Measurements from ENCODE around the gene PODNL1. TPM values are rescaled to one million over a fixed set of nuclear protein-coding genes. Genes with fewer than 3 reads are reported as not detected.
A peak's percentile ranks its signal among the peaks of the same experiment; 100 is the strongest.

The PODNL1 gene
- total and polyA plus RNA-seq, 3 experiments from 2014 or later: 0.24 TPM; not detected in 2

GRCh38 chr19:13960863-13961784, 22.9 kb upstream of the PODNL1 start:
- no peaks in the 10 kb centered on the region for H3K9me3 ChIP-seq (ENCODE audit: low read length)
- Mint-ChIP-seq H3K27me3 (no peaks in the 10 kb centered on the region), H3K36me3 (peaks cover 0 to 69% (median 0%) of the 10 kb centered on the region in 3 donors), H3K9me3 (no peaks in the 10 kb centered on the region), H3K27ac (peak overlapping the region in 3 of 8 donors; percentile 5 to 46 (median 38)), H3K4me3 (no peak overlapping the region), H3K4me1 (peaks cover 0 to 11% (median 0%) of the 10 kb centered on the region in 3 donors)
- ChIA-PET POLR2A (interaction anchor here (0.6 to 1.2 kb wide), 3 partner anchors 69 to 71 kb away, joined by 3 to 4 read pairs (median 3); partner anchors contain the start of gene IL27RA), CTCF (interaction anchor here (1.0 to 1.4 kb wide), 2 partner anchors 17 to 80 kb away, joined by 4 to 5 read pairs; no protein-coding TSS in a partner anchor)
- H3K4me3 ChIP-seq (ENCODE audit: low read length): no peak overlapping the region
- no peaks in the 10 kb centered on the region for H3K27me3 ChIP-seq (ENCODE audit: insufficient read depth, low read length, poor library complexity, severe bottlenecking)
- peaks cover 32% of the 10 kb centered on the region for H3K36me3 ChIP-seq (ENCODE audit: insufficient read depth, low read length)
- no peaks in the 10 kb centered on the region for H3K4me1 ChIP-seq (ENCODE audit: insufficient read depth, low read length)
- no peak for DNase-seq
- H3K27ac ChIP-seq (ENCODE audit: low read depth, low read length): no peak overlapping the region

GRCh38 chr19:13959962-13960862, 22.0 kb upstream of the PODNL1 start:
- H3K9me3 Mint-ChIP-seq: no peaks in the 10 kb centered on the region
- DNase-seq: peak in 2 of 5 donors; percentile 36 to 65
- CTCF ChIA-PET: interaction anchor here (1.0 to 1.4 kb wide), 4 partner anchors 18 to 112 kb away, joined by 3 to 5 read pairs (median 4); partner anchors contain the start of gene MISP3
- Histone ChIP-seq H3K4me3 (ENCODE audit: low read length) (no peak overlapping the region), H3K4me1 (ENCODE audit: insufficient read depth, low read length) (no peaks in the 10 kb centered on the region), H3K27ac (ENCODE audit: low read depth, low read length) (no peak overlapping the region), H3K27me3 (ENCODE audit: insufficient read depth, low read length, poor library complexity, severe bottlenecking) (no peaks in the 10 kb centered on the region), H3K36me3 (ENCODE audit: insufficient read depth, low read length) (peaks cover 40% of the 10 kb centered on the region), H3K9me3 (ENCODE audit: low read length) (no peaks in the 10 kb centered on the region)
- peak overlapping the region in 1 of 8 donors; percentile 5 for H3K27ac Mint-ChIP-seq
- peaks cover 0 to 70% (median 0%) of the 10 kb centered on the region in 3 donors for H3K36me3 Mint-ChIP-seq
- H3K4me3 Mint-ChIP-seq: peak overlapping the region in 1 of 7 donors; percentile 34
- no peaks in the 10 kb centered on the region for H3K27me3 Mint-ChIP-seq
- POLR2A ChIA-PET: interaction anchor here (1.2 kb wide), 1 partner anchor 72 kb away, joined by 4 read pairs; the partner anchor contains the start of gene IL27RA
- peaks cover 0 to 11% (median 0%) of the 10 kb centered on the region in 3 donors for H3K4me1 Mint-ChIP-seq

GRCh38 chr19:13959141-13959961, 21.1 kb upstream of the PODNL1 start:
- H3K36me3 Mint-ChIP-seq: peaks cover 0 to 67% (median 0%) of the 10 kb centered on the region in 3 donors
- H3K4me3 ChIP-seq (ENCODE audit: low read length): no peak overlapping the region
- H3K27ac Mint-ChIP-seq: no peak overlapping the region
- H3K4me1 Mint-ChIP-seq: peaks cover 3 to 14% (median 3%) of the 10 kb centered on the region in 3 donors
- POLR2A ChIA-PET: interaction anchor here (0.5 kb wide), 1 partner anchor 77 kb away, joined by 3 read pairs; no protein-coding TSS in a partner anchor
- CTCF ChIA-PET: interaction anchor here (1.1 to 1.4 kb wide), 3 partner anchors 19 to 113 kb away, joined by 3 to 5 read pairs (median 3); partner anchors contain the start of gene MISP3
- H3K4me1 ChIP-seq (ENCODE audit: insufficient read depth, low read length): no peaks in the 10 kb centered on the region
- H3K27me3 ChIP-seq (ENCODE audit: insufficient read depth, low read length, poor library complexity, severe bottlenecking): no peaks in the 10 kb centered on the region
- no peak overlapping the region for H3K4me3 Mint-ChIP-seq
- peaks cover 36% of the 10 kb centered on the region for H3K36me3 ChIP-seq (ENCODE audit: insufficient read depth, low read length)
- no peak for DNase-seq
- H3K9me3 Mint-ChIP-seq: no peaks in the 10 kb centered on the region
- H3K27me3 Mint-ChIP-seq: no peaks in the 10 kb centered on the region
- H3K9me3 ChIP-seq (ENCODE audit: low read length): no peaks in the 10 kb centered on the region
- H3K27ac ChIP-seq (ENCODE audit: low read depth, low read length): no peak overlapping the region

GRCh38 chr19:13958043-13958442, 19.8 kb upstream of the PODNL1 start:
- H3K4me1 Mint-ChIP-seq: peaks cover 10 to 27% (median 14%) of the 10 kb centered on the region in 3 donors
- peaks cover 0 to 68% (median 0%) of the 10 kb centered on the region in 3 donors for H3K36me3 Mint-ChIP-seq
- peak overlapping the region in 4 of 8 donors; percentile 26 to 61 (median 55) for H3K27ac Mint-ChIP-seq
- Histone ChIP-seq H3K4me3 (ENCODE audit: low read length) (no peak overlapping the region), H3K27ac (ENCODE audit: low read depth, low read length) (no peak overlapping the region), H3K9me3 (ENCODE audit: low read length) (no peaks in the 10 kb centered on the region), H3K27me3 (ENCODE audit: insufficient read depth, low read length, poor library complexity, severe bottlenecking) (no peaks in the 10 kb centered on the region), H3K4me1 (ENCODE audit: insufficient read depth, low read length) (peaks cover 10% of the 10 kb centered on the region), H3K36me3 (ENCODE audit: insufficient read depth, low read length) (peaks cover 36% of the 10 kb centered on the region)
- ChIA-PET CTCF (interaction anchor here (1.1 kb wide), 1 partner anchor 113 kb away, joined by 3 read pairs; no protein-coding TSS in a partner anchor), POLR2A (no interaction called here)
- H3K27me3 Mint-ChIP-seq: no peaks in the 10 kb centered on the region
- H3K4me3 Mint-ChIP-seq: peak overlapping the region in 1 of 7 donors; percentile 61
- DNase-seq: no peak
- H3K9me3 Mint-ChIP-seq: no peaks in the 10 kb centered on the region

- ChIA-PET CTCF (interaction anchor here (1.4 kb wide), 1 partner anchor 25 kb away, joined by 3 read pairs; no protein-coding TSS in a partner anchor), POLR2A (no interaction called here)
- Histone ChIP-seq H3K36me3 (ENCODE audit: insufficient read depth, low read length) (peaks cover 36% of the 10 kb centered on the region), H3K4me1 (ENCODE audit: insufficient read depth, low read length) (peaks cover 13% of the 10 kb centered on the region), H3K27me3 (ENCODE audit: insufficient read depth, low read length, poor library complexity, severe bottlenecking) (no peaks in the 10 kb centered on the region), H3K27ac (ENCODE audit: low read depth, low read length) (no peak overlapping the region), H3K4me3 (ENCODE audit: low read length) (no peak overlapping the region), H3K9me3 (ENCODE audit: low read length) (no peaks in the 10 kb centered on the region)
- Mint-ChIP-seq H3K27ac (peak overlapping the region in 1 of 8 donors; percentile 58), H3K4me1 (peaks cover 12 to 32% (median 16%) of the 10 kb centered on the region in 3 donors), H3K27me3 (no peaks in the 10 kb centered on the region), H3K9me3 (no peaks in the 10 kb centered on the region), H3K4me3 (no peak overlapping the region), H3K36me3 (peaks cover 0 to 72% (median 0%) of the 10 kb centered on the region in 3 donors)
- no peak for DNase-seq
Measured at GRCh38 chr19:13957051-13957450, 18.8 kb upstream of the PODNL1 start.

GRCh38 chr19:13956365-13956744, 18.1 kb upstream of the PODNL1 start:
- Mint-ChIP-seq H3K27ac (no peak overlapping the region), H3K36me3 (peaks cover 0 to 68% (median 0%) of the 10 kb centered on the region in 3 donors), H3K4me1 (peaks cover 18 to 36% (median 22%) of the 10 kb centered on the region in 3 donors), H3K4me3 (peak overlapping the region in 1 of 7 donors; percentile 65), H3K27me3 (no peaks in the 10 kb centered on the region), H3K9me3 (no peaks in the 10 kb centered on the region)
- CTCF ChIA-PET: interaction anchor here (1.4 kb wide), 1 partner anchor 26 kb away, joined by 3 read pairs; no protein-coding TSS in a partner anchor
- Histone ChIP-seq H3K36me3 (ENCODE audit: insufficient read depth, low read length) (peaks cover 36% of the 10 kb centered on the region), H3K27ac (ENCODE audit: low read depth, low read length) (no peak overlapping the region), H3K9me3 (ENCODE audit: low read length) (no peaks in the 10 kb centered on the region), H3K4me1 (ENCODE audit: insufficient read depth, low read length) (peaks cover 16% of the 10 kb centered on the region), H3K27me3 (ENCODE audit: insufficient read depth, low read length, poor library complexity, severe bottlenecking) (no peaks in the 10 kb centered on the region), H3K4me3 (ENCODE audit: low read length) (no peak overlapping the region)
- no peak for DNase-seq
- POLR2A ChIA-PET: interaction anchor here (0.6 kb wide), 1 partner anchor 37 kb away, joined by 5 read pairs; no protein-coding TSS in a partner anchor

Measured in CD8-positive, alpha-beta memory T cell (primary cell).